HepG2 (cell line): ENCODE results near the gene C1orf87. TPM values are rescaled to one million over a fixed set of nuclear protein-coding genes. Genes with fewer than 3 reads are reported as not detected.

Experiments
- ATAC-seq: fragments of 200-7000 bp; cut with Tn5 transposase; 3 replicates; pipeline ENCODE4 v1.9.1; 2020; ENCODE audit warnings: mild to moderate bottlenecking, moderate library complexity
- BruUV-seq: library from RNA; stranded (reverse); fragments of 400-500 nt; replicated peaks from 2 replicates; lab custom pipeline; 2021; lab: Mats Ljungman, UMichigan
- CTCF ChIA-PET: fragments of 300-600 bp; formaldehyde crosslinking; extraction: SDS; loops from one replicate; lab custom pipeline; 2021; ENCODE audit warnings: low total read pairs, inconsistent platforms, low intra/inter-chr PET ratio; lab: Yijun Ruan, JAX
- POLR2A ChIA-PET: fragments of 350-600 bp; sonication (Branson Sonifier 250); formaldehyde crosslinking; loops from one replicate; lab custom pipeline; 2020; ENCODE audit warnings: antibody characterized with exemption, inconsistent platforms; lab: Yijun Ruan, JAX
- DNase-seq: peaks from one replicate; pipeline ENCODE4 v3.0.0-alpha.2; 2015; ENCODE audit warnings: low spot score
- FAIRE-seq: peaks from 3 replicates; lab custom pipeline; 2011; peaks lifted over from hg19 to GRCh38; lab: Jason Lieb, UNC
- H2AFZ ChIP-seq: one replicate; pipeline ENCODE4 v1.6.1; 2011; ENCODE audit warnings: low read length, inconsistent platforms
- H3K27ac ChIP-seq: fragments of 300-600 bp; 3 replicates; pipeline ENCODE4 v1.8.0; 2011; ENCODE audit warnings: mixed run types, mild to moderate bottlenecking, mixed read lengths, low read length, inconsistent platforms; ENCODE audit not compliant: insufficient read depth; ENCODE audit errors: extremely low read length
- H3K27me3 ChIP-seq, 2 experiments: fragments of 200-600 bp in 1 of 2; 2 replicates in 1 of 2; 3 replicates in 1 of 2; pipeline versions ENCODE4 v1.6.0 to v1.8.0; 2011; ENCODE audit warnings: low read length in 2 of 2, mild to moderate bottlenecking in 2 of 2, moderate library complexity in 2 of 2, inconsistent platforms in 1 of 2; ENCODE audit not compliant: insufficient read depth in 2 of 2, control insufficient read depth in 1 of 2
- H3K36me3 ChIP-seq, 2 experiments: fragments of 200-600 bp in 1 of 2; replicated peaks in 1 of 2; 2 replicates in 1 of 2; 3 replicates in 1 of 2; pipeline versions ENCODE4 v1.5.1 to v1.8.0; 2011; ENCODE audit warnings: low read length in 2 of 2, inconsistent platforms in 1 of 2; ENCODE audit not compliant: insufficient read depth in 2 of 2, control insufficient read depth in 1 of 2
- H3K4me1 ChIP-seq: 2 replicates; pipeline ENCODE4 v1.5.1; 2012; ENCODE audit warnings: low read length, inconsistent platforms; ENCODE audit not compliant: insufficient read depth
- H3K4me2 ChIP-seq: 2 replicates; pipeline ENCODE4 v1.6.0; 2011; ENCODE audit warnings: low read depth, low read length, inconsistent platforms
- H3K4me3 ChIP-seq, 3 experiments: fragments of 200-600 bp in 1 of 3; sonication (generic), shearing (Covaris generic) in 1 of 3; replicated peaks in 1 of 3; 2 replicates each; pipeline ENCODE4 v1.5.1; 2011 to 2016; ENCODE audit warnings: low read length in 3 of 3, inconsistent platforms in 2 of 3, low read depth in 2 of 3, mild to moderate bottlenecking in 2 of 3, control low read depth in 1 of 3, mixed read lengths in 1 of 3; ENCODE audit not compliant: insufficient read depth in 1 of 3
- H3K79me2 ChIP-seq: one replicate; pipeline ENCODE4 v1.6.1; 2011; ENCODE audit warnings: low read length, inconsistent platforms; ENCODE audit not compliant: insufficient read depth
- H3K9ac ChIP-seq: 2 replicates; pipeline ENCODE4 v1.6.0; 2011; ENCODE audit warnings: mild to moderate bottlenecking, low read depth, low read length, inconsistent platforms; ENCODE audit not compliant: insufficient read depth
- H3K9me3 ChIP-seq: 2 replicates; pipeline ENCODE4 v1.5.1; 2012; ENCODE audit warnings: mild to moderate bottlenecking, low read length
- H4K20me1 ChIP-seq: 2 replicates; pipeline ENCODE4 v1.6.0; 2011; ENCODE audit warnings: inconsistent platforms, mild to moderate bottlenecking, low read length, moderate library complexity; ENCODE audit not compliant: insufficient read depth
- DDIT3 ChIP-seq: sonication (generic); formaldehyde crosslinking; IDR thresholded peaks from 2 replicates; pipeline ENCODE4 v1.4.0; 2020; ENCODE audit warnings: mild to moderate bottlenecking, missing genetic modification reagents
- ERF ChIP-seq: IDR thresholded peaks from 2 replicates; pipeline ENCODE4 v1.6.1; 2018; ENCODE audit warnings: missing biosample characterization, missing genetic modification reagents
- FOXA3 ChIP-seq: IDR thresholded peaks from 2 replicates; pipeline ENCODE4 v1.6.1; 2016; ENCODE audit warnings: missing genetic modification reagents, missing compliant biosample characterization
- FUBP1 ChIP-seq: sonication (generic); formaldehyde crosslinking; IDR thresholded peaks from 2 replicates; pipeline ENCODE4 v1.5.1; 2020; ENCODE audit warnings: missing genetic modification reagents, mild to moderate bottlenecking, borderline replicate concordance
- JUNB ChIP-seq: sonication (generic); formaldehyde crosslinking; IDR thresholded peaks from 2 replicates; pipeline ENCODE4 v1.8.0; 2022; ENCODE audit warnings: missing genetic modification reagents, mild to moderate bottlenecking, borderline replicate concordance
- MXI1 ChIP-seq: IDR thresholded peaks from 3 replicates; pipeline ENCODE4 v1.6.1; 2012; ENCODE audit warnings: low read depth, low read length, inconsistent platforms, borderline replicate concordance
- NAIF1 ChIP-seq: sonication (generic); formaldehyde crosslinking; IDR thresholded peaks from 2 replicates; pipeline ENCODE4 v1.5.0; 2020; ENCODE audit warnings: mild to moderate bottlenecking, missing genetic modification reagents, borderline replicate concordance
- POLR2G ChIP-seq: fragments of 200-400 bp; formaldehyde crosslinking; IDR thresholded peaks from 2 replicates; pipeline ENCODE4 v1.6.1; 2018; ENCODE audit warnings: mild to moderate bottlenecking, low read depth, low read length, moderate library complexity
- RBAK ChIP-seq: sonication (generic); formaldehyde crosslinking; IDR thresholded peaks from 2 replicates; pipeline ENCODE4 v1.5.1; 2020; ENCODE audit warnings: mild to moderate bottlenecking, missing genetic modification reagents
- TIGD3 ChIP-seq: sonication (generic); formaldehyde crosslinking; IDR thresholded peaks from 2 replicates; pipeline ENCODE4 v1.5.1; 2020; ENCODE audit warnings: mild to moderate bottlenecking, missing genetic modification reagents, borderline replicate concordance
- TOPORS ChIP-seq: sonication (generic); formaldehyde crosslinking; IDR thresholded peaks from 2 replicates; pipeline ENCODE4 v1.8.0; 2023; ENCODE audit warnings: mild to moderate bottlenecking, missing genetic modification reagents
- TSC22D2 ChIP-seq: sonication (generic); formaldehyde crosslinking; IDR thresholded peaks from 2 replicates; pipeline ENCODE4 v1.5.1; 2020; ENCODE audit warnings: missing genetic modification reagents, mild to moderate bottlenecking, borderline replicate concordance
- ZNF160 ChIP-seq: sonication (generic); formaldehyde crosslinking; IDR thresholded peaks from 2 replicates; pipeline ENCODE4 v1.8.0; 2022; ENCODE audit warnings: mild to moderate bottlenecking, inconsistent platforms, missing genetic modification reagents
- ZNF274 ChIP-seq: sonication (generic); formaldehyde crosslinking; IDR thresholded peaks from 2 replicates; pipeline ENCODE4 v1.5.1; 2020; ENCODE audit warnings: mild to moderate bottlenecking, missing genetic modification reagents
- ZNF687 ChIP-seq: sonication (generic); formaldehyde crosslinking; IDR thresholded peaks from 2 replicates; pipeline ENCODE4 v1.5.1; 2020; ENCODE audit warnings: mild to moderate bottlenecking, missing genetic modification reagents, moderate library complexity
- WGBS: methylation state at CpG from one replicate; pipeline ENCODE4 v1.1.6; 2017; ENCODE audit warnings: low lambda C conversion rate; 5-methylcytosine and 5-hydroxymethylcytosine counted together
- in situ Hi-C: cut with HindIII; loops from 2 replicates; pipeline ENCODE4 v1.10.0; 2017; ENCODE audit warnings: low pct_unique_long_range_greater_than_20kb; ENCODE audit not compliant: extremely low pct_ligation_motif_present
- intact Hi-C: fragments of 100-400 bp; cut with micrococcal nuclease; formaldehyde crosslinking; loops from one replicate; pipeline ENCODE4 v1.10.0; 2022; ENCODE audit not compliant: unreplicated experiment
- polyA plus RNA-seq, 8 experiments: library from polyadenylated mRNA; depleted of rRNA in 3 of 8; stranded (reverse) in 7 of 8; unstranded in 1 of 8; fragments of >200 nt; fragmentation: Illumina TruSeq in 4 of 8; extraction: Trizol in 4 of 8; gene quantifications; 2 replicates each; pipeline versions ENCODE4 v1.2.1 to v1.2.3, GENCODE V29; 2011 to 2016; ENCODE audit warnings: low read depth in 4 of 8, missing spikeins in 1 of 8, mixed read lengths in 1 of 8; ENCODE audit not compliant: insufficient read depth in 1 of 8
- total RNA-seq, 5 experiments: library from RNA; depleted of rRNA; stranded (reverse); fragments of >200 nt; fragmentation: Illumina TruSeq; extraction: Trizol; gene quantifications; 2 replicates each; pipeline ENCODE4 v1.2.3, GENCODE V29; 2016; ENCODE audit warnings: low read depth in 1 of 5

C1orf87 gene
- total and polyA plus RNA-seq, 2 of the 13 experiments (the other 11 are each of a cell fraction or from before 2014, with no cell fraction given): not detected

GRCh38 chr1:60063561-60063960, 10.0 kb downstream of the C1orf87 start (continued):
- TF ChIP-seq TIGD3: no peak
- no peak for TF ChIP-seq ERF (CRISPR knock-in tag)
- TF ChIP-seq DDIT3 (CRISPR knock-in tag): no peak
- TF ChIP-seq ZNF160: no peak
- TF ChIP-seq NAIF1 (CRISPR knock-in tag): no peak
- TF ChIP-seq FOXA3 (CRISPR knock-in tag): no peak
- TF ChIP-seq, all 625 proteins: peak for 0

- ChIA-PET POLR2A (no interaction called here), CTCF (no interaction called here)
- Histone ChIP-seq H4K20me1 (no peaks in the 10 kb centered on the region), H3K9ac (no peak overlapping the region), H3K4me3 (no peak overlapping the region), H3K9me3 (no peaks in the 10 kb centered on the region), H3K79me2 (no peaks in the 10 kb centered on the region), H3K27ac (no peak overlapping the region), H3K4me1 (no peaks in the 10 kb centered on the region), H3K36me3 (no peaks in the 10 kb centered on the region), H3K27me3 (no peaks in the 10 kb centered on the region), H3K4me2 (no peak overlapping the region), H2AFZ (no peak overlapping the region)
- ATAC-seq (no peak), FAIRE-seq (no peak), DNase-seq (no peak)
- no TSS peak for BruUV-seq
- in situ Hi-C loops (no loop called here), intact Hi-C loops (no loop called here)
- 20% methylated on average over 7 of the region's 7 CpGs for WGBS
- no peak for TF ChIP-seq TSC22D2 (CRISPR knock-in tag)
- TF ChIP-seq ZNF274 (CRISPR knock-in tag): no peak
- TF ChIP-seq POLR2G: no peak
- no peak for TF ChIP-seq FUBP1
- TF ChIP-seq JUNB (CRISPR knock-in tag): no peak
- no peak for TF ChIP-seq ZNF687 (CRISPR knock-in tag)
- no peak for TF ChIP-seq TOPORS (CRISPR knock-in tag)
- TF ChIP-seq MXI1: no peak
- no peak for TF ChIP-seq RBAK
These were observed 14.1 kb downstream of the C1orf87 start for GRCh38 chr1:60059468-60059867.
